ENCODE data around the gene PADI2.

GRCh38 chr1:17068789-17069188 lies 50.5 kb downstream of the PADI2 start:
- TF ChIP-seq CTCF (IDR thresholded peaks at IDR 0.05) (no peak), POLR2A (IDR thresholded peaks at IDR 0.05) (no peak)
